ENCODE results near the gene OTP.

The OTP gene

GRCh38 chr5:77637998-77638762, at the start of gene OTP:
TSS of gene OTP (minus strand) at chr5:77638713. CDS start at chr5:77638549, 164 bp downstream.
- DNase-seq (ENCODE audit: low spot score) = no peak

- DNase-seq (ENCODE audit: low spot score) = no peak
Observed at GRCh38 chr5:77683171-77683732, 44.7 kb upstream of the OTP start.

- no peak for DNase-seq (ENCODE audit: low spot score)
Observed at GRCh38 chr5:77670526-77670925, 32.0 kb upstream of the OTP start.

- peak; percentile 16 for DNase-seq (ENCODE audit: low spot score)
Observed at GRCh38 chr5:77669677-77670076, 31.2 kb upstream of the OTP start.

DNA sequence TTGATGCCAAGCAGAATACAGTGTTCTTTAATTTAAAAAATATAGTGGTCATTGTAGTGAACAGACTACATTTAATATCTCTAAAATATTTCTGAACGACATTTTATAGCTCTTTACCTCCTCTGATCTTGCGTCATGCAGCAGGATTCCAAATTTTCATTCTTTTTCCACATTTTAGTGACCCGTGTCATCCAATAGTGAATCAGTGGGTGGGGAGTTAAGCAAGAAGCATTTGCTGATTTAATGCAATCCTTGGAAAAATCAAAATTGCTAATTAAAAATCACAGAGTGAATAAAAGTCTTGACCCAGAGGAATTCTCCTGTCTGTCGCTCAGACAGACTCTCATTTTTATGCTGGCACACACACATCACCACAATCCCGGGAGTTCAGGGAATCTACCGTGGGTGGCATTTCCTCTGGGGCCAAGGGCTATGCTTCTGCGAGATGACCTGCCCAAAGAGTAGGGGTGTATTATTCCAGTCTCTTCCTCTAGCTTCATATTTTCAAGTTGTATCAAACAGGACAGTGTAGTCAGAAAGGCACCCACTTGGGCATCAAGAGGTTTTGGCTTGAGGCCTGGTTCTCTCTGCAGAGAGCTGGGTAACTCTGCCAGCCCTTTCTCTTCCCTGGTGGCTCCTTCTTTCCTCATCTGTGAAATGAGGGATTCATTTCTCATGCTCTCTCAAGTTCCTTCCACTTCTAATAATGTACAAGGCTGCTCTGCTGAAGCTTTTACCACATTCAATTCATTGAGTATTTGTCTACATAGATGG, 24.8 kb upstream of the OTP start:
- no peak for DNase-seq (ENCODE audit: low spot score)

- DNase-seq (ENCODE audit: low spot score) = no peak
Observed at GRCh38 chr5:77662635-77663034, 24.1 kb upstream of the OTP start.

DNA sequence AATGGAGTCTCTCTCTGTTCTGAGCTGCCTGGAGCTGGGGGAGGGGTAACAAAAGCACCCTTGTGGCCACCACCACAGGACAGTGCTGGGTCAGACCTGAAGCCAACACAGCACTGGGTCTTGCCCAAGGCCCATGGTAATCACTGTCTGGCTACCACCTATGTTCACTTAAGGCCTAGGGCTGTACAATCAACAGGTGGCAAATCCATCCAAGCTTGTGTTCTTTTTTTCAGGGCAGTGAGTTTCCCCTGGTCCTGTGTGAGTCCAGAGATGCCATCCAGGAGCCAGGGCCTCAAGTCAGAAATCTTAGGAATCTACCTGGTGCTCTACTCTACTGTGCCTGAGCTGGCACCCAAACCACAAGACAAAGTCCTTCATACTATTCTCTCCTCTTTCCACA, 20.1 kb upstream of the OTP start:
- no peak for DNase-seq (ENCODE audit: low spot score)

DNA sequence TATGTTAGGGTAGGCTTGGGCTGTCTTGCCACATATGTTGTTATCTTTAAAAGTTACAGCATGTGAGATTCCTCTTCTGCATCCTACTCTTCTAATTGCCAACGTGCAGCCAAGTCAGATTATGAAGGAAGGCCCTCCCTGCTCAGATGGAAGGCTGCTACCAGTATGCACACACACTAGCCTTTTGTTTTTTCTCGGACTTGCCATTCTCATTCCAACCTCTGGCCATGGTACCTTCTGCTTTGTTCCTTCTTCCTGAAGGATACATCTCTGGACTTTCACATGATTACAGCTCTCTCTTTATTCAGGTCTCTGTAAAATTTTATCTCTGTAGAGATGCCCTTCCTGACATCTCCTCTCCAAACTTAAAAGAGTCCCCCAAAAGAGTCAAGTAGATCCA, 12.8 kb upstream of the OTP start:
- DNase-seq (ENCODE audit: low spot score) = no peak

DNA sequence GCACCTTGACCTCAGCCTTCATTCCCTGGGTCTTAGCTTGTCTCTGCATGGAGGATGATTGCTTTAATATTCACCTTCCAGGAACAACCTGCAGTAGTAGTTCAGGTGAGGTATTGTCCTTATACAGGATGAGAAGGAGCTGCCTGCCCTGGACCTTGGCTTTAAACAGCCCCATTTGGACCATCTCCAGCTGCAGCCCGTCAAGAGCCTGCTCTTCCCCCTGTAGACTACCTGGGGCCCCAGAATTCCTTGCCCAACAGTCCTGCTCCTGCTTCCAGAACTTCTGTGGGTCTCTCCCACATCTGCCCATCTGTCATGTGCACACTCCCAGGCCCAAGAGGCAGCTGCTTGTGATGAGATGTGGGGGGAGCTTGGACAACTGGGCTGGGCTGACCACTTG, 12.2 kb upstream of the OTP start:
- DNase-seq (ENCODE audit: low spot score) = no peak

GRCh38 chr5:77649776-77650175, 11.3 kb upstream of the OTP start:
- DNase-seq (ENCODE audit: low spot score) = no peak

- DNase-seq (ENCODE audit: low spot score) = no peak
Observed at GRCh38 chr5:77645995-77646639, 7.6 kb upstream of the OTP start.

DNA sequence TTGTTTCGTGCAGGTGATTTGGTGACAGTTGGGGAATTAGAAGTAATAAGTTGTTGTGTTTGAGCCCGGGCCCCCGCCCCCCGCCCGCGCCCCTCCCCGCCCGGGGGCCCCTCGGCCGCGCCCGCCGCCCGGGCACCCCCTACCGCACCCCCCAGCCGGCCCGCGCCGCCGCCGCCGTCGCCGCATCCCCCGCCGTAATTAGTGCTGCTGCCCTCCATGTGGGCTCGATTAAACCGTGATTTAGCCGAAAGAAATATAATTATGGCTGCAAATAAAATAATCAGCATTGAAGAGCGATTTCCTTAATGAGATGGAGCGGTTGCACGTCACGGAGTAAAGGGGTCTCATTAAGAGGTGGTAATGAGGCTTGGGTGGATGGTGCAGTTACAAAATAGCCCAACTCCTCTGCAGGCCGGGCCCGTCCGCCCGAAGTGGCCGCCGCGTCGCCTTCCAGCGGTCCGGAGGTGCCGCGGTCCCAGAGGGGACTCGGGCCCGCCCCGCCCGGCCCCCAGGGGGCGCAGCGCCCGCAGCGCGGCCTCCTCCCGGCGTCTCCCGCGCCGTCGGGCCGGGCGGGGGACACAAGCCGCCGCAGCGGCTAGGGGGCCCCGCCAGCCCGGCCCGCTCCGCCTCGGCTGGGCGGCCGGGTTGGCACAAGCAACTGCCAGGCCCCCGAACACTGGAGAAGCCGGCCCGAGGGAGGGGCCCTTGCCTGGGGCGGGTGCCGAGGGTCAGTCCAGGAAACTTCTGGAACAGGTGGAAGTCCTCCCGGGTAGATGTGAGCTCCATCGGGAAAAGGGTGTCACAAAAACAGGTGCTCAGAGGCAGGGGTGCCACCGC, 6.9 kb upstream of the OTP start:
- peak; percentile 9 for DNase-seq (ENCODE audit: low spot score)

GRCh38 chr5:77644371-77645157, 6.1 kb upstream of the OTP start:
- DNase-seq (ENCODE audit: low spot score) = no peak

- DNase-seq (ENCODE audit: low spot score) = no peak
Observed at GRCh38 chr5:77643654-77644370, 5.3 kb upstream of the OTP start.

DNA sequence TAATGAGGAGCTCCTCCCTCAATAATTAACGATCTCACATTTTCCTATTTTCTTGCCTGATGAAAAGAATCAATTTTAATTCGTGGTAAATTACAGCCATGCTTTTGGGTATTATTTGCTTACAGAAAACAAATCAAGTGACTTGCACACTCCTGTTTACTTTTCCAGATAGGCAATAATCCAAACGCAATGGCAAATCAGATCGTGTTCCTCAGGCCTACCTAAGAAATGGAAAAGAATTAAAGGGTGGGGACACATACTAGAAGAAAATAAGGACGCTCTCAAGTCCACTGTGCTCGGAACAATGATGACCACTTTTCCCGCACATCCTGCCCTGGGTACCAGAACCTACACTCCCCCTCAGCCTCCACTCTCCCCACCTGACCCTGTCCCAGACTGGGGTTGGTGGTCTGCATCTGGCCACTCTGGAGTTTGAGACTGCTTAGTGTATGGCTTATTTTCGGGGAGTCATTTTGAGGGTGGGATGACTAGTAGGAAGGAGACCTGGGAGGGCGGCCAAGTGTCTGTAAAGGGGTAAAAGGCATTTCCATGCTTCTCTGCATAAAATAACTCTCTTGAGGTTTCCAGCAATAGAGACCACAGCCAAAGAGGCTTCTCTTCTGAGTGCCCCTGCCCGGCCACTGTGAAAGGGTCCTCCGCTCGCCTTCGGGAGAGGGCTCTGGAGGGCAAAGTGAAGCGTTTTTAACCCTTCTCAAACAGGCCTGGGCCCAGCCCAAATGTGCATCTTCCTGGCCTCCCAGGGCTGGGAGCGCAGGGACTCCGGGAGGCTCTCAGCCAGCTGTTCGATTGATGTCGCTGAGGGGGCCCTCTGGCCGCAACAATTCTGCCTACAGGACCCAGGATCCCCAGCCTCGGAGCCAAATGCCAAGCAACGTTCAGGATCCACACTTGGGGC, 4.5 kb upstream of the OTP start:
- no peak for DNase-seq (ENCODE audit: low spot score)

GRCh38 chr5:77641963-77642737, 3.6 kb upstream of the OTP start:
- no peak for DNase-seq (ENCODE audit: low spot score)

- no peak for DNase-seq (ENCODE audit: low spot score)
Observed at GRCh38 chr5:77641397-77641943, 3.0 kb upstream of the OTP start.

All from hematopoietic multipotent progenitor cell treated with erythropoietin and hydrocortisone succinate and interleukin-3 and kit ligand, for 17 days (in vitro differentiated cells).